ENCODE data around the gene PDE4A. TPM values are rescaled to one million over a fixed set of nuclear protein-coding genes. Genes with fewer than 3 reads are reported as not detected.

PDE4A gene
- total RNA-seq, 4 donors from 2014 or later, result 6.4 to 10.1 (median 8.4) TPM

- H3K4me3 ChIP-seq, result no peak overlapping the region
- no peaks in the 10 kb centered on the region for H3K4me1 ChIP-seq
- peaks cover 27 to 35% (median 31%) of the 10 kb centered on the region in 3 donors for H3K27me3 ChIP-seq
- ATAC-seq, result no peak
- H3K36me3 ChIP-seq, result no peaks in the 10 kb centered on the region
- no peaks in the 10 kb centered on the region for H3K9me3 ChIP-seq
- TF ChIP-seq CTCF (IDR thresholded peaks at IDR 0.05 in 4 of 5, conservative IDR thresholded peaks at IDR 0.05 in 1 of 5) (no peak), POLR2A (IDR thresholded peaks at IDR 0.05) (no peak)
- intact Hi-C loops (cut with DNase I; ENCODE audit: low total_unique reads), result no loop called here
- DNase-seq, result no peak
- in situ Hi-C loops (cut with MboI; ENCODE audit: low sequenced_read_pairs in 4 of 4), result loop anchor here in 1 of 4 donors (10.0 kb wide), 1 partner anchor 56 kb away; the partner anchor contains the start of genes CDKN2D and KRI1
- H3K27ac ChIP-seq, result no peak overlapping the region
Observed at GRCh38 chr19:10508707-10509106, 88.4 kb downstream of the PDE4A start.

- Histone ChIP-seq H3K36me3 (no peaks in the 10 kb centered on the region), H3K27ac (no peak overlapping the region), H3K4me1 (no peaks in the 10 kb centered on the region), H3K4me3 (no peak overlapping the region), H3K9me3 (no peaks in the 10 kb centered on the region), H3K27me3 (peaks cover 41 to 51% (median 46%) of the 10 kb centered on the region in 3 donors)
- DNase-seq (no peak), ATAC-seq (no peak)
- intact Hi-C loops (cut with DNase I; ENCODE audit: low total_unique reads), result no loop called here
- TF ChIP-seq POLR2A (IDR thresholded peaks at IDR 0.05) (no peak), CTCF (IDR thresholded peaks at IDR 0.05 in 4 of 5, conservative IDR thresholded peaks at IDR 0.05 in 1 of 5) (peak; percentile 19 to 59 (median 51))
- in situ Hi-C loops (cut with MboI; ENCODE audit: low sequenced_read_pairs in 4 of 4), result no loop called here
Observed at GRCh38 chr19:10510301-10510802, 90.0 kb downstream of the PDE4A start.

- no peak overlapping the region for H3K4me3 ChIP-seq
- H3K4me1 ChIP-seq, result peaks cover 0 to 8% of the 10 kb centered on the region in 2 donors
- H3K36me3 ChIP-seq, result no peaks in the 10 kb centered on the region
- in situ Hi-C loops (cut with MboI; ENCODE audit: low sequenced_read_pairs in 4 of 4) (no loop called here), intact Hi-C loops (cut with DNase I; ENCODE audit: low total_unique reads) (no loop called here)
- ATAC-seq (no peak), DNase-seq (no peak)
- no peaks in the 10 kb centered on the region for H3K9me3 ChIP-seq
- no peak for TF ChIP-seq POLR2A (IDR thresholded peaks at IDR 0.05)
- TF ChIP-seq CTCF (IDR thresholded peaks at IDR 0.05 in 4 of 5, conservative IDR thresholded peaks at IDR 0.05 in 1 of 5), result no peak
- no peak overlapping the region for H3K27ac ChIP-seq
- H3K27me3 ChIP-seq, result peaks cover 61 to 75% (median 69%) of the 10 kb centered on the region in 3 donors
Observed at GRCh38 chr19:10513223-10513622, 92.9 kb downstream of the PDE4A start.

- Histone ChIP-seq H3K9me3 (no peaks in the 10 kb centered on the region), H3K27me3 (peaks cover 73 to 87% (median 81%) of the 10 kb centered on the region in 3 donors), H3K4me1 (peaks cover 3 to 8% of the 10 kb centered on the region in 2 donors), H3K27ac (no peak overlapping the region), H3K4me3 (no peak overlapping the region), H3K36me3 (no peaks in the 10 kb centered on the region)
- ATAC-seq (no peak), DNase-seq (no peak)
- TF ChIP-seq POLR2A (IDR thresholded peaks at IDR 0.05) (no peak), CTCF (IDR thresholded peaks at IDR 0.05 in 4 of 5, conservative IDR thresholded peaks at IDR 0.05 in 1 of 5) (no peak)
- in situ Hi-C loops (cut with MboI; ENCODE audit: low sequenced_read_pairs in 4 of 4) (no loop called here), intact Hi-C loops (cut with DNase I; ENCODE audit: low total_unique reads) (no loop called here)
Observed at GRCh38 chr19:10514211-10515145, 94.1 kb downstream of the PDE4A start.

Data from gastrocnemius medialis (tissue), 4 donors.